Endothelial cell (in vitro differentiated cells): ENCODE measurements around the gene LCE2D. TPM values are rescaled to one million over a fixed set of nuclear protein-coding genes. Genes with fewer than 3 reads are reported as not detected.

Experiments
- DNase-seq: peaks from one replicate; pipeline ENCODE4 v3.0.0; 2021; ENCODE audit warnings: low spot score
- H3K27ac Mint-ChIP-seq: one replicate; pipeline ENCODE4 v1.8.0; 2021; ENCODE audit warnings: mixed read lengths, inconsistent platforms; ENCODE audit not compliant: unreplicated experiment
- H3K27me3 Mint-ChIP-seq: one replicate; pipeline ENCODE4 v1.8.0; 2021; ENCODE audit warnings: mild to moderate bottlenecking, moderate library complexity, mixed read lengths, inconsistent platforms; ENCODE audit not compliant: unreplicated experiment
- H3K36me3 Mint-ChIP-seq: one replicate; pipeline ENCODE4 v1.8.0; 2021; ENCODE audit warnings: mild to moderate bottlenecking, low read depth, mixed read lengths, inconsistent platforms; ENCODE audit not compliant: unreplicated experiment
- H3K4me1 Mint-ChIP-seq: one replicate; pipeline ENCODE4 v1.8.0; 2021; ENCODE audit warnings: mild to moderate bottlenecking, mixed read lengths, inconsistent platforms; ENCODE audit not compliant: unreplicated experiment
- H3K4me3 Mint-ChIP-seq: one replicate; pipeline ENCODE4 v1.8.0; 2021; ENCODE audit warnings: mild to moderate bottlenecking, mixed read lengths, inconsistent platforms; ENCODE audit not compliant: unreplicated experiment
- H3K9me3 Mint-ChIP-seq: one replicate; pipeline ENCODE4 v1.8.0; 2021; ENCODE audit warnings: mixed read lengths, inconsistent platforms; ENCODE audit not compliant: unreplicated experiment
- CTCF ChIP-seq: fragments of 200-600 bp; sonication (generic); IDR thresholded peaks from one replicate; pipeline ENCODE4 v1.5.0; 2021; ENCODE audit warnings: antibody characterized with exemption; ENCODE audit not compliant: unreplicated experiment
- total RNA-seq: library from RNA; stranded (reverse); fragmentation: NEBNext Ultra II Directional; extraction: Animal tissue kit (Norgen Biotek cat#: 25700); gene quantifications from one replicate; pipeline ENCODE4 v1.2.1, GENCODE V29; 2021; ENCODE audit not compliant: unreplicated experiment

Gene LCE2D
- total RNA-seq, 1 donor from 2014 or later = not detected

- no peak for TF ChIP-seq CTCF
- H3K9me3 Mint-ChIP-seq = no peaks in the 10 kb centered on the region
- DNase-seq = no peak
- H3K36me3 Mint-ChIP-seq = no peaks in the 10 kb centered on the region
- H3K27me3 Mint-ChIP-seq = peaks cover 2% of the 10 kb centered on the region
- H3K4me1 Mint-ChIP-seq = peaks cover 17% of the 10 kb centered on the region
- no peak overlapping the region for H3K4me3 Mint-ChIP-seq
- H3K27ac Mint-ChIP-seq = no peak overlapping the region
Measured at GRCh38 chr1:152626744-152627143, 36.4 kb upstream of the LCE2D start.

- Mint-ChIP-seq H3K4me1 (peaks cover 4% of the 10 kb centered on the region), H3K27me3 (no peaks in the 10 kb centered on the region), H3K9me3 (no peaks in the 10 kb centered on the region), H3K4me3 (no peak overlapping the region), H3K36me3 (no peaks in the 10 kb centered on the region), H3K27ac (no peak overlapping the region)
- no peak for TF ChIP-seq CTCF
- DNase-seq = no peak
Measured at GRCh38 chr1:152630596-152630995, 32.6 kb upstream of the LCE2D start.

GRCh38 chr1:152640351-152640750 lies 22.8 kb upstream of the LCE2D start:
- no peak for TF ChIP-seq CTCF
- H3K27ac Mint-ChIP-seq = no peak overlapping the region
- H3K36me3 Mint-ChIP-seq = no peaks in the 10 kb centered on the region
- DNase-seq = no peak
- H3K27me3 Mint-ChIP-seq = peaks cover 2% of the 10 kb centered on the region
- no peak overlapping the region for H3K4me3 Mint-ChIP-seq
- H3K4me1 Mint-ChIP-seq = peaks cover 3% of the 10 kb centered on the region
- no peaks in the 10 kb centered on the region for H3K9me3 Mint-ChIP-seq

- no peak for DNase-seq
- H3K36me3 Mint-ChIP-seq = no peaks in the 10 kb centered on the region
- H3K27ac Mint-ChIP-seq = no peak overlapping the region
- no peak for TF ChIP-seq CTCF
- no peaks in the 10 kb centered on the region for H3K9me3 Mint-ChIP-seq
- H3K4me1 Mint-ChIP-seq = peaks cover 3% of the 10 kb centered on the region
- H3K27me3 Mint-ChIP-seq = peaks cover 2% of the 10 kb centered on the region
- no peak overlapping the region for H3K4me3 Mint-ChIP-seq
Measured at GRCh38 chr1:152643945-152644344, 19.2 kb upstream of the LCE2D start.

- TF ChIP-seq CTCF = no peak
- H3K36me3 Mint-ChIP-seq = no peaks in the 10 kb centered on the region
- peaks cover 3% of the 10 kb centered on the region for H3K4me1 Mint-ChIP-seq
- peaks cover 2% of the 10 kb centered on the region for H3K27me3 Mint-ChIP-seq
- H3K4me3 Mint-ChIP-seq = no peak overlapping the region
- no peaks in the 10 kb centered on the region for H3K9me3 Mint-ChIP-seq
- no peak overlapping the region for H3K27ac Mint-ChIP-seq
- DNase-seq = no peak
Measured at GRCh38 chr1:152645146-152645545, 18.0 kb upstream of the LCE2D start.
